H1 (cell line): Measurements from ENCODE around the gene MNX1. TPM values are rescaled to one million over a fixed set of nuclear protein-coding genes. Genes with fewer than 3 reads are reported as not detected.

Experiments
- CTCF ChIA-PET: fragments of 300-600 bp; sonication (Branson Sonifier 250); formaldehyde crosslinking; loops from one replicate; lab custom pipeline; 2021; ENCODE audit not compliant: partially characterized antibody; lab: Charles Lee
- POLR2A ChIA-PET: fragments of 300-600 bp; sonication (Branson Sonifier 250); formaldehyde crosslinking; loops from one replicate; lab custom pipeline; 2021; ENCODE audit warnings: inconsistent platforms; ENCODE audit not compliant: partially characterized antibody; lab: Charles Lee
- DNase-seq, 2 experiments: peaks; one replicate each; pipeline versions ENCODE4 v3.0.0 to v3.0.0-alpha.2; 2010 to 2022; ENCODE audit warnings: low spot score in 2 of 2, low read depth in 1 of 2, mixed read lengths in 1 of 2
- FAIRE-seq: peaks from 2 replicates; lab custom pipeline; 2011; peaks lifted over from hg19 to GRCh38; lab: Jason Lieb, UNC
- H2AFZ ChIP-seq: 2 replicates; pipeline ENCODE4 v1.8.1; 2012; ENCODE audit warnings: low read length, inconsistent platforms
- H2AK5ac ChIP-seq: 2 replicates; pipeline ENCODE4 v1.6.1; 2013; ENCODE audit warnings: low read depth, low read length
- H2BK120ac ChIP-seq: replicated peaks from 2 replicates; pipeline ENCODE3; 2013; ENCODE audit warnings: low read depth, low read length, inconsistent platforms
- H2BK12ac ChIP-seq: 2 replicates; pipeline ENCODE4 v1.6.1; 2013; ENCODE audit warnings: low read depth, low read length
- H2BK15ac ChIP-seq: 2 replicates; pipeline ENCODE4 v1.6.1; 2013; ENCODE audit warnings: low read length
- H2BK20ac ChIP-seq: 2 replicates; pipeline ENCODE4 v1.6.1; 2013; ENCODE audit warnings: low read length
- H2BK5ac ChIP-seq: 2 replicates; pipeline ENCODE4 v1.6.1; 2013; ENCODE audit warnings: low read depth, low read length
- H3K14ac ChIP-seq: 2 replicates; pipeline ENCODE4 v1.6.1; 2013; ENCODE audit warnings: inconsistent platforms; ENCODE audit not compliant: insufficient read length
- H3K18ac ChIP-seq: 2 replicates; pipeline ENCODE4 v1.6.1; 2013; ENCODE audit warnings: low read length; ENCODE audit errors: extremely low read depth
- H3K23ac ChIP-seq: 2 replicates; pipeline ENCODE4 v1.6.1; 2013; ENCODE audit warnings: inconsistent platforms; ENCODE audit not compliant: insufficient read length
- H3K23me2 ChIP-seq: 2 replicates; pipeline ENCODE4 v1.6.1; 2013; ENCODE audit warnings: low read depth, low read length
- H3K27ac ChIP-seq: 2 replicates; pipeline ENCODE4 v1.6.1; 2011; ENCODE audit warnings: low read depth, low read length, inconsistent platforms
- H3K27me3 ChIP-seq, 4 experiments: replicated peaks in 1 of 4; 1 replicate in 1 of 4; 2 replicates in 3 of 4; pipeline versions ENCODE4 v1.6.1 to v1.8.1; 2011 to 2013; ENCODE audit warnings: low read length in 3 of 4, mild to moderate bottlenecking in 3 of 4, inconsistent platforms in 2 of 4, mixed read lengths in 2 of 4, moderate library complexity in 1 of 4; ENCODE audit not compliant: control insufficient read depth in 3 of 4, insufficient read depth in 3 of 4; ENCODE audit errors: extremely low read depth in 1 of 4
- H3K36me3 ChIP-seq, 4 experiments: 2 replicates each; pipeline versions ENCODE4 v1.6.1 to v1.8.1; 2011 to 2013; ENCODE audit warnings: mild to moderate bottlenecking in 4 of 4, low read length in 3 of 4, moderate library complexity in 2 of 4, control low read depth in 1 of 4, inconsistent platforms in 1 of 4; ENCODE audit not compliant: insufficient read depth in 4 of 4, control insufficient read depth in 2 of 4
- H3K4ac ChIP-seq: replicated peaks from 2 replicates; pipeline ENCODE3; 2013; ENCODE audit warnings: low read length, low read depth, mixed read lengths, inconsistent platforms; ENCODE audit not compliant: insufficient read length
- H3K4me1 ChIP-seq, 4 experiments: replicated peaks in 1 of 4; 1 replicate in 1 of 4; 2 replicates in 3 of 4; pipeline versions ENCODE4 v1.6.1 to v1.8.1; 2011 to 2013; ENCODE audit warnings: low read length in 3 of 4, inconsistent platforms in 2 of 4, mixed read lengths in 1 of 4; ENCODE audit not compliant: insufficient read depth in 4 of 4, control insufficient read depth in 3 of 4
- H3K4me2 ChIP-seq, 2 experiments: 2 replicates each; pipeline versions ENCODE4 v1.6.1 to v1.8.1; 2011 to 2013; ENCODE audit warnings: low read depth in 2 of 2, low read length in 2 of 2, control low read depth in 1 of 2, inconsistent platforms in 1 of 2, mild to moderate bottlenecking in 1 of 2; ENCODE audit not compliant: insufficient read depth in 1 of 2
- H3K4me3 ChIP-seq, 4 experiments: fragments of 200-600, 300-600 bp in 1 of 4; sonication (generic), shearing (Covaris generic), sonication (Bioruptor Twin) in 1 of 4; 2 replicates each; pipeline versions ENCODE4 v1.5.1 to v1.8.1; 2011 to 2016; ENCODE audit warnings: low read length in 4 of 4, low read depth in 3 of 4, control low read depth in 2 of 4, inconsistent platforms in 2 of 4, mild to moderate bottlenecking in 2 of 4, mixed read lengths in 1 of 4, moderate library complexity in 1 of 4; ENCODE audit not compliant: insufficient read depth in 2 of 4; ENCODE audit errors: extremely low read depth in 1 of 4
- H3K56ac ChIP-seq: replicated peaks from 2 replicates; pipeline ENCODE3; 2013; ENCODE audit warnings: low read depth, mild to moderate bottlenecking, mixed read lengths, low read length, inconsistent platforms; ENCODE audit not compliant: insufficient read length
- H3K79me1 ChIP-seq: 2 replicates; pipeline ENCODE4 v1.6.1; 2013; ENCODE audit warnings: low read depth, low read length, control low read depth
- H3K79me2 ChIP-seq, 2 experiments: 2 replicates each; pipeline versions ENCODE4 v1.6.1 to v1.8.1; 2012 to 2013; ENCODE audit warnings: low read length in 2 of 2, mild to moderate bottlenecking in 2 of 2, inconsistent platforms in 1 of 2; ENCODE audit not compliant: insufficient read depth in 2 of 2, control insufficient read depth in 1 of 2
- H3K9ac ChIP-seq, 4 experiments: replicated peaks in 1 of 4; 1 replicate in 1 of 4; 2 replicates in 3 of 4; pipeline versions ENCODE4 v1.6.1 to v1.8.1; 2011 to 2013; ENCODE audit warnings: low read depth in 3 of 4, low read length in 3 of 4, control low read depth in 2 of 4, mild to moderate bottlenecking in 2 of 4, moderate library complexity in 2 of 4, inconsistent platforms in 1 of 4; ENCODE audit errors: extremely low read depth in 1 of 4
- H3K9me3 ChIP-seq, 2 experiments: 2 replicates each; pipeline versions ENCODE4 v1.6.1 to v1.8.1; 2012 to 2013; ENCODE audit warnings: mild to moderate bottlenecking in 2 of 2, moderate library complexity in 2 of 2, control low read depth in 1 of 2, inconsistent platforms in 1 of 2, low read depth in 1 of 2, low read length in 1 of 2, mixed read lengths in 1 of 2; ENCODE audit not compliant: insufficient read depth in 2 of 2
- H4K20me1 ChIP-seq, 2 experiments: replicated peaks in 1 of 2; 2 replicates each; pipeline versions ENCODE3 to v1.8.1; 2011 to 2013; ENCODE audit warnings: inconsistent platforms in 2 of 2, low read length in 2 of 2, mild to moderate bottlenecking in 1 of 2; ENCODE audit not compliant: insufficient read depth in 2 of 2, control insufficient read depth in 1 of 2
- H4K5ac ChIP-seq: 2 replicates; pipeline ENCODE4 v1.6.1; 2013; ENCODE audit warnings: low read length, low read depth, mixed read lengths, inconsistent platforms; ENCODE audit not compliant: insufficient read length
- H4K8ac ChIP-seq: 2 replicates; pipeline ENCODE4 v1.8.0; 2013; ENCODE audit warnings: mild to moderate bottlenecking, moderate library complexity, low read length, inconsistent platforms; ENCODE audit not compliant: insufficient read depth; ENCODE audit errors: extremely low read depth
- H4K91ac ChIP-seq: replicated peaks from 2 replicates; pipeline ENCODE3; 2013; ENCODE audit warnings: low read length, mixed read lengths, inconsistent platforms; ENCODE audit not compliant: insufficient read length
- CBX8 ChIP-seq: fragments of 300-800, 300-1000 bp; sonication (generic); IDR thresholded peaks from 2 replicates; pipeline ENCODE4 v1.7.1; 2016; ENCODE audit warnings: low read depth, low read length, borderline replicate concordance
- CTBP2 ChIP-seq: IDR thresholded peaks from 2 replicates; pipeline ENCODE4 v1.7.0; 2011; ENCODE audit warnings: borderline replicate concordance, mild to moderate bottlenecking, moderate library complexity, mixed read lengths, low read length; ENCODE audit not compliant: insufficient read depth, insufficient read length
- EZH2 ChIP-seq: fragments of 200-600 bp; sonication (generic); IDR thresholded peaks from 2 replicates; pipeline ENCODE4 v1.7.1; 2012; ENCODE audit warnings: low read depth, mild to moderate bottlenecking, moderate library complexity, low read length, inconsistent platforms; ENCODE audit not compliant: severe bottlenecking
- RNF2 ChIP-seq: fragments of 200-900, 300-1000 bp; sonication (generic); IDR thresholded peaks from 2 replicates; pipeline ENCODE4 v1.7.1; 2016; ENCODE audit warnings: borderline replicate concordance, low read depth, mild to moderate bottlenecking, antibody characterized with exemption, low read length; ENCODE audit not compliant: poor library complexity, severe bottlenecking; ENCODE audit errors: missing control alignments
- SAP30 ChIP-seq: fragments of 300-600 bp; sonication (generic); IDR thresholded peaks from 2 replicates; pipeline ENCODE4 v1.7.1; 2012; ENCODE audit warnings: low read length, moderate library complexity, mild to moderate bottlenecking, inconsistent platforms; ENCODE audit not compliant: insufficient read depth, insufficient replicate concordance
- SIN3A ChIP-seq, 2 experiments: IDR thresholded peaks in 1 of 2; conservative IDR thresholded peaks in 1 of 2; 2 replicates each; pipeline ENCODE4 v1.6.1; 2011 to 2012; ENCODE audit warnings: low read length in 2 of 2, improper control_type of control experiment in 1 of 2, low read depth in 1 of 2, mild to moderate bottlenecking in 1 of 2
- SIX5 ChIP-seq: IDR thresholded peaks from 2 replicates; pipeline ENCODE4 v1.6.1; 2011; ENCODE audit warnings: mild to moderate bottlenecking, low read depth, low read length
- SRF ChIP-seq: IDR thresholded peaks from 2 replicates; pipeline ENCODE4 v1.6.1; 2011; ENCODE audit warnings: mild to moderate bottlenecking, low read depth, low read length, moderate library complexity
- SUZ12 ChIP-seq: fragments of 200-600 bp; sonication (generic); IDR thresholded peaks from 2 replicates; pipeline ENCODE4 v1.6.1; 2012; ENCODE audit warnings: mild to moderate bottlenecking, inconsistent platforms, low read length, moderate library complexity, mixed read lengths
- TBP ChIP-seq: IDR thresholded peaks from 2 replicates; pipeline ENCODE4 v1.6.1; 2011; ENCODE audit warnings: low read depth, low read length, improper control_type of control experiment
- WGBS, 2 experiments: shearing (Covaris generic) in 1 of 2; methylation state at CpG; one replicate each; pipeline versions ENCODE4 v1.1.6 to v1.1.7; 2013 to 2015; ENCODE audit warnings: low lambda C conversion rate in 2 of 2, mixed read lengths in 2 of 2, inconsistent platforms in 1 of 2, low coverage in 1 of 2, missing lambda C conversion rate in 1 of 2; ENCODE audit not compliant: insufficient replicate concordance in 2 of 2, insufficient coverage in 1 of 2, insufficient read length in 1 of 2; ENCODE audit errors: extremely low coverage in 1 of 2, missing lambda C conversion rate in 1 of 2; 5-methylcytosine and 5-hydroxymethylcytosine counted together
- polyA plus RNA-seq, 7 experiments: library from polyadenylated mRNA; depleted of rRNA in 3 of 7; stranded (reverse) in 5 of 7; unstranded in 2 of 7; fragments of >200 nt in 5 of 7; fragments of 200-250 nt in 2 of 7; gene quantifications; 1 replicate in 5 of 7; 2 replicates in 1 of 7; 4 replicates in 1 of 7; pipeline versions ENCODE4 v1.2.1 to v1.2.3, GENCODE V29; 2011 to 2013; ENCODE audit warnings: missing spikeins in 2 of 7, mixed read lengths in 2 of 7
- total RNA-seq: library from RNA; stranded (reverse); fragmentation: NEBNext Ultra II Directional; extraction: Animal tissue kit (Norgen Biotek cat#: 25700); gene quantifications from 2 replicates; pipeline ENCODE4 v1.2.1, GENCODE V29; 2021

MNX1 gene
- total and polyA plus RNA-seq, 2 of the 8 experiments (the other 6 are each of a cell fraction or from before 2014, with no cell fraction given) = 0.39 TPM; not detected in 1

DNA sequence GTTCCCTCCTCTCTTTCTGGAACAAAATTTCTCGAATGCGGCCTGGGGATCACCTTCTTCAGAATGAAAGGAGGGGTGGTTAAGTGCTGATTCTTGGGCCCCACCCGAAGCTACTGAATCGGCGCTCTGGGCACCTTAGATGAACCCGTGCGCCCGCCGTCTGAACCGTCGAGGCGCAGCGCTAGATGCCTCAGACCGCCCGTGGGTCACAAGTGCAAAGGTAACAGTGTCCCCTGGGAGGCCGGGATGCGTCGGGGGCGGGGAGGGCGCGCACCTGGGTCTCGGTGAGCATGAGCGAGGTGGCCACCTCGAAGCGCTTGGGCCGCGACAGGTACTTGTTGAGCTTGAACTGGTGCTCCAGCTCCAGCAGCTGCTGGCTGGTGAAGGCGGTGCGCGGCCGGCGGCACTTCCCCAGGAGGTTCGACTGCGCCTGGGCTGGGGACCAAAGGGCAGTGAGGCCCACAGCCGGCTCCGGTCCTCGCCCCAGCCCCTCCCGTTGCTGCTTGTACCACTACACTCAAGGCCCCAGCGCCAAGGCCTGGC lies 4.2 kb downstream of the MNX1 start:
- no peak overlapping the region for H3K23ac ChIP-seq
- 0 out of 2 replicates have a peak overlapping the region, but pooled peaks have one; percentile 80 for H2BK20ac ChIP-seq
- ChIA-PET POLR2A (interaction anchor here (1.4 to 3.0 kb wide), 3 partner anchors 9 to 13 kb away, joined by 3 to 19 read pairs (median 8); no protein-coding TSS in a partner anchor), CTCF (interaction anchor here (1.4 kb wide), 1 partner anchor 9 kb away, joined by 8 read pairs; no protein-coding TSS in a partner anchor)
- DNase-seq (peak in 1 of 2 experiments; percentile 71), FAIRE-seq (no peak)
- H2AK5ac ChIP-seq = no peak overlapping the region
- peak overlapping the region; percentile 80 for H4K8ac ChIP-seq
- no peak overlapping the region for H3K4ac ChIP-seq
- no peak overlapping the region for H2BK5ac ChIP-seq
- no peak overlapping the region for H3K56ac ChIP-seq
- peak overlapping the region; percentile 33; the same call in 1 of the 2 replicates for H2BK12ac ChIP-seq
- H3K27me3 ChIP-seq = peaks cover 94 to 98% (median 96%) of the 10 kb centered on the region in 4 experiments
- H3K79me2 ChIP-seq = no peaks in the 10 kb centered on the region
- H3K4me2 ChIP-seq = peak overlapping the region; percentile 34 to 51; a peak in 3 of 4 replicates
- 0 out of 2 replicates have a peak overlapping the region, but pooled peaks have one; percentile 72 for H2BK15ac ChIP-seq
- H3K14ac ChIP-seq = no peak overlapping the region
- H3K18ac ChIP-seq = peak overlapping the region; percentile 48; the same call in 1 of the 2 replicates
- peaks cover 3 to 31% (median 14%) of the 10 kb centered on the region in 4 experiments; a peak in 6 of 7 replicates for H3K4me1 ChIP-seq
- no peak overlapping the region for H4K5ac ChIP-seq
- no peak overlapping the region for H3K27ac ChIP-seq
- H3K23me2 ChIP-seq = peaks cover 8% of the 10 kb centered on the region; the same call in 1 of the 2 replicates
- H2BK120ac ChIP-seq = no peak overlapping the region
- peaks cover 0 to 16% (median 0%) of the 10 kb centered on the region in 4 experiments; a peak in 1 of 8 replicates for H3K36me3 ChIP-seq
- H3K4me3 ChIP-seq = 0 out of 8 replicates have a peak overlapping the region, but pooled peaks of 1 of the 4 experiments have one; percentile 16
- H3K9ac ChIP-seq = no peak overlapping the region
- no peak overlapping the region for H2AFZ ChIP-seq
- H3K9me3 ChIP-seq = no peaks in the 10 kb centered on the region
- H4K20me1 ChIP-seq = peaks cover 24 to 26% of the 10 kb centered on the region in 2 experiments
- H4K91ac ChIP-seq = no peak overlapping the region
- 4% methylated on average over 39 of the region's 39 CpGs; no CpG with 5 or more reads in 1 of the 2 experiments for WGBS, 2 experiments
- no peaks in the 10 kb centered on the region for H3K79me1 ChIP-seq
- TF ChIP-seq SIN3A (conservative IDR thresholded peaks at IDR 0.05 in 1 of 2, IDR thresholded peaks at IDR 0.05 in 1 of 2; ENCODE audit: low read depth in 1 of 2, low read length in 2 of 2) = no peak
- TF ChIP-seq CTBP2 = peak; percentile 18
- TF ChIP-seq CBX8 = peak; percentile 66; the same call in 1 of the 2 replicates
- TF ChIP-seq SIX5 = no peak
- TF ChIP-seq SAP30 = no peak
- peak; percentile 97 for TF ChIP-seq SUZ12
- TF ChIP-seq EZH2 = peak; percentile 99
- TF ChIP-seq TBP = peak; percentile 70
- peak; percentile 79 for TF ChIP-seq RNF2
- TF ChIP-seq SRF = no peak
